Fibroblast of pulmonary artery (primary cell): Measurements from ENCODE around the gene FOXE1.

Experiments used
- DNase-seq: peaks from one replicate; pipeline ENCODE4 v3.0.0-alpha.2; 2010; ENCODE audit warnings: low read depth
- H3K4me3 ChIP-seq: replicated peaks from 2 replicates; pipeline ENCODE4 v1.5.1; 2011; ENCODE audit warnings: low read depth, mild to moderate bottlenecking, control low read depth, low read length, moderate library complexity
- CTCF ChIP-seq: IDR thresholded peaks from 2 replicates; pipeline ENCODE4 v1.5.1; 2011; ENCODE audit warnings: mild to moderate bottlenecking, control low read depth, low read length, inconsistent platforms; ENCODE audit errors: missing control alignments

The FOXE1 gene

DNA sequence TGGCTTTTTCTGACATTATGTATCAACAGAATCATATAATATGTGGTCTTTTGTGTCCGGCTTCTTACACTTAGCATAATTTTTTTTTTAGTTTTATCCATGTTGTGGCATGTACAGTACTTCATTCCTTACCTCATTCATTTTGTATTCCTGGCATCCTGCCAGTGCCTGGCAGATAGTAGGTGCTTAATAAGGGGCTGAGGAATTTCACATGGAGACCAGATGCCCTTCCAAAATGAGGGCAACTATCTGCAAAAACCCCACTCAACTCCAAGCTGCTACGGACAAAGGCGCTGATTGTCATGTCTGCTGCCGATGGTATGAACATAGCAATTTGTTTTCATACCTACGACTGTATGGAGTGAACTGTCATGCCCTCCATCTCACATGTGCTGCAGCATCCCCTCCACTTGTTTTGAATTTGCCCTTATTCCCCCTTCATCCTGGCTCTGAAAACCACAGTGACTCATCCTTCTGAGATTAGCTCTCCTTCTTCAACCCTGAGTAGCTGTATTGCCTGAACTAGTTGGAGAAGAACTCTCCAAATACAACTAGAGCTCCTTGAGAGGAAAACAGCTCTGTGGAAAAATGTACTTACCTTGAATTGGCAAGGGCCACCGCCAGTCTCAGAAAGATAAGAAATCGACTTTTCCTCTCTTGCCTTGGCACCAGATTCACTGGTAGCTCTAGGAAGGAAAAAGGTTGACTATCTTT is 41.3 kb upstream of the FOXE1 start:
- TF ChIP-seq CTCF = no peak
- no peak overlapping the region for H3K4me3 ChIP-seq
- peak; percentile 43 for DNase-seq

GRCh38 chr9:97812247-97812543 is 40.8 kb upstream of the FOXE1 start:
- no peak overlapping the region for H3K4me3 ChIP-seq
- no peak for TF ChIP-seq CTCF
- DNase-seq = no peak

GRCh38 chr9:97813072-97813471 is 40.0 kb upstream of the FOXE1 start:
- no peak for DNase-seq
- TF ChIP-seq CTCF = no peak
- no peak overlapping the region for H3K4me3 ChIP-seq

DNA sequence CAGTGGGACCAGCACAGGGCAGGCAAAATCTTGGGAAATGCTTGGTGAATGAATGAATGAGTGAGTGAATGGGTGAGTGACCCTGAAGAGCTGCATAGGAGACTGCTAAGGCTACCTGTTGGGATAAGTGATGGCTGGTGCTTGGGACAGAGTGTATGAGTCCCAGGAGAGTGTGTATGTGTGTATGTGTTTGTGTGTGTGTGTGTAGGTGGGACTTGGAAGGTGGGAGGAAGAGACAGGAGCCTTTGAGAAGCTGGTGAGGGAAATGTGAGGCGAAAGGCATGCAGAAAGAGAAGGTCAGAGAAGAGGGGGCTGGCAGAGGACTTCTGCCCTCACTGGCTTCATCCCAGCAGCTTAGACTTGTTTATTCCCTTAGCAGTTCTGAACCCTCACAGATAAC is 33.3 kb upstream of the FOXE1 start:
- no peak for TF ChIP-seq CTCF
- H3K4me3 ChIP-seq = no peak overlapping the region
- no peak for DNase-seq

GRCh38 chr9:97820373-97820772 is 32.7 kb upstream of the FOXE1 start:
- DNase-seq = no peak
- TF ChIP-seq CTCF = no peak
- no peak overlapping the region for H3K4me3 ChIP-seq

GRCh38 chr9:97830884-97831829 is 21.9 kb upstream of the FOXE1 start:
- no peak for TF ChIP-seq CTCF
- H3K4me3 ChIP-seq = no peak overlapping the region
- DNase-seq = no peak
